ENCODE measurements around the gene GHITM. TPM values are rescaled to one million over a fixed set of nuclear protein-coding genes. Genes with fewer than 3 reads are reported as not detected.

The GHITM gene
- total and polyA plus RNA-seq, 2 of the 8 experiments (the other 6 are each of a cell fraction or from before 2014, with no cell fraction given): 86.2 to 97.0 TPM

DNA sequence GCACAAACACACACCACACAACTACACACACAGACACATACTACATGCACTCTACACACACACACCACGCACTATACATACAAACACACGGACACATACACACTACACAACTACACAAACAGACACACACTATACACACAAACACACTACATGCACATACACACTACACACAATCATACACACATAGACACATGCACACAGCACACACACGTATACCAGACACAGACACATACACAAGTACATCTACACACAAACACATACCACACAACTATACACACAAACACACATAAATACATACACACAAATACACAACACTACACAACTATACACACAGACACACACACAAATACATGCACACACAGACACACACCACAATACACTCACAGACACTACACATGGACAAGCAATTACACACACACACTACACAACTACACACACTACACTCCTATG is 38.9 kb downstream of the GHITM start (continued):
- no peak for TF ChIP-seq EP300 (IDR thresholded peaks at IDR 0.05; ENCODE audit: borderline replicate concordance in 1 of 2, low read depth in 2 of 2, low read length in 2 of 2)
- TF ChIP-seq, protein P1, sequence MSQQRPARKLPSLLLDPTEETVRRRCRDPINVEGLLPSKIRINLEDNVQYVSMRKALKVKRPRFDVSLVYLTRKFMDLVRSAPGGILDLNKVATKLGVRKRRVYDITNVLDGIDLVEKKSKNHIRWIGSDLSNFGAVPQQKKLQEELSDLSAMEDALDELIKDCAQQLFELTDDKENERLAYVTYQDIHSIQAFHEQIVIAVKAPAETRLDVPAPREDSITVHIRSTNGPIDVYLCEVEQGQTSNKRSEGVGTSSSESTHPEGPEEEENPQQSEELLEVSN (IDR thresholded peaks at IDR 0.05): no peak

Data from H1 (cell line).